Loucy (cell line): Measurements from ENCODE around the gene B4GALNT1.
A peak's percentile ranks its signal among the peaks of the same experiment; 100 is the strongest.

Experiments used
- H2AFZ ChIP-seq: fragments of 200-600 bp; sonication (generic); 2 replicates; pipeline ENCODE4 v1.6.0; 2016; ENCODE audit warnings: antibody characterized with exemption, mild to moderate bottlenecking, low read length, moderate library complexity
- H3F3A ChIP-seq: fragments of 200-600 bp; 2 replicates; pipeline ENCODE4 v1.6.0; 2016; ENCODE audit warnings: antibody characterized with exemption, low read depth, mild to moderate bottlenecking
- H3K27me3 ChIP-seq: fragments of 200-600 bp; sonication (generic); 2 replicates; pipeline ENCODE4 v1.6.1; 2014; ENCODE audit warnings: low read length, mild to moderate bottlenecking; ENCODE audit not compliant: insufficient read depth, poor library complexity, severe bottlenecking
- H3K36me3 ChIP-seq: fragments of 200-600 bp; sonication (generic); 2 replicates; pipeline ENCODE4 v1.6.1; 2016; ENCODE audit warnings: low read length; ENCODE audit not compliant: insufficient read depth
- H3K4me1 ChIP-seq: fragments of 200-600 bp; sonication (generic); 2 replicates; pipeline ENCODE4 v1.5.1; 2014; ENCODE audit warnings: low read length, mild to moderate bottlenecking; ENCODE audit not compliant: insufficient read depth, poor library complexity, severe bottlenecking
- H3K4me2 ChIP-seq: fragments of 200-600 bp; sonication (generic); 2 replicates; pipeline ENCODE4 v1.6.0; 2014; ENCODE audit warnings: antibody characterized with exemption, low read length, low read depth, mild to moderate bottlenecking; ENCODE audit not compliant: poor library complexity, severe bottlenecking
- H3K4me3 ChIP-seq: fragments of 200-600 bp; sonication (generic); 2 replicates; pipeline ENCODE4 v1.5.1; 2014; ENCODE audit warnings: low read length, mild to moderate bottlenecking, mixed read lengths; ENCODE audit not compliant: poor library complexity, severe bottlenecking
- H3K79me2 ChIP-seq: fragments of 200-600 bp; sonication (generic); 2 replicates; pipeline ENCODE4 v1.6.1; 2014; ENCODE audit warnings: low read length; ENCODE audit not compliant: insufficient read depth
- H3K9ac ChIP-seq: fragments of 200-600 bp; sonication (generic); 2 replicates; pipeline ENCODE4 v1.6.0; 2014; ENCODE audit warnings: mild to moderate bottlenecking, low read depth, low read length, moderate library complexity; ENCODE audit not compliant: poor library complexity, severe bottlenecking
- H3K9me2 ChIP-seq: fragments of 200-600 bp; sonication (generic); replicated peaks from 2 replicates; pipeline ENCODE4 v1.6.1; 2016; ENCODE audit warnings: low read depth, low read length, mixed read lengths
- H3K9me3 ChIP-seq: fragments of 200-600 bp; sonication (generic); 2 replicates; pipeline ENCODE4 v1.6.1; 2014; ENCODE audit warnings: mild to moderate bottlenecking, antibody characterized with exemption, low read length, low read depth; ENCODE audit not compliant: insufficient read depth
- H4K20me1 ChIP-seq: fragments of 200-600 bp; sonication (generic); 2 replicates; pipeline ENCODE4 v1.6.0; 2014; ENCODE audit warnings: antibody characterized with exemption, low read length, mild to moderate bottlenecking; ENCODE audit not compliant: insufficient read depth, poor library complexity, severe bottlenecking
- EZH2phosphoT487 ChIP-seq: fragments of 200-600 bp; IDR thresholded peaks from 2 replicates; pipeline ENCODE4 v1.6.1; 2018; ENCODE audit warnings: antibody characterized with exemption, mild to moderate bottlenecking, moderate library complexity, borderline replicate concordance
- TF ChIP-seq, protein P1 (sequence below): fragments of 200-600 bp; sonication (generic); conservative IDR thresholded peaks from 2 replicates; pipeline ENCODE4 v1.5.1; 2014; ENCODE audit warnings: mild to moderate bottlenecking, antibody characterized with exemption, low read length

Gene B4GALNT1

DNA sequence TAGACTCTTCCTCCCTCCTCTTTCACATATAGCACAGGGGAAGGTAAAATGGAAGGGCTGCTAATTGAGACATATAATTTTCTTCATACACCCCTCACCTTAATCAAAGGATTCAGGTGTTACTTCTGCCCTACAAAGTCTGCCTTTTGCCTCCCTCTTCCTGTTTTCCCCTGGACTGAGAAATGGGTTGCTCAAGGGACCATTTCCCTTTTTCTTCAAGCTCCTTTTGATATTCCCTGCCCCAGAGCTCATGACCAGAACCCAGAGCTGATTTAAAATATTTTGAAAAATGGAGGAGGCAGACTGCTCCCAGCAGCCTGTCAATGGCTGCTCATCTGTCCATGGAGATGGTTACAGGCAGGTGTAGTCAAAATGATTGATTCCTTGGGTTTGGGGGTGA, 48.3 kb downstream of the B4GALNT1 start:
- Histone ChIP-seq H3K9ac (no peak overlapping the region), H3K9me2 (no peaks in the 10 kb centered on the region), H3K4me2 (no peak overlapping the region), H3K4me1 (peaks cover 10% of the 10 kb centered on the region), H3K9me3 (no peaks in the 10 kb centered on the region), H3K27me3 (no peaks in the 10 kb centered on the region), H2AFZ (peak overlapping the region; percentile 71; the same call in 1 of the 2 replicates), H3K79me2 (no peaks in the 10 kb centered on the region), H3K36me3 (no peaks in the 10 kb centered on the region), H4K20me1 (no peaks in the 10 kb centered on the region), H3K4me3 (no peak overlapping the region), H3F3A (no peaks in the 10 kb centered on the region)
- TF ChIP-seq EZH2phosphoT487, result no peak
- TF ChIP-seq, protein P1, sequence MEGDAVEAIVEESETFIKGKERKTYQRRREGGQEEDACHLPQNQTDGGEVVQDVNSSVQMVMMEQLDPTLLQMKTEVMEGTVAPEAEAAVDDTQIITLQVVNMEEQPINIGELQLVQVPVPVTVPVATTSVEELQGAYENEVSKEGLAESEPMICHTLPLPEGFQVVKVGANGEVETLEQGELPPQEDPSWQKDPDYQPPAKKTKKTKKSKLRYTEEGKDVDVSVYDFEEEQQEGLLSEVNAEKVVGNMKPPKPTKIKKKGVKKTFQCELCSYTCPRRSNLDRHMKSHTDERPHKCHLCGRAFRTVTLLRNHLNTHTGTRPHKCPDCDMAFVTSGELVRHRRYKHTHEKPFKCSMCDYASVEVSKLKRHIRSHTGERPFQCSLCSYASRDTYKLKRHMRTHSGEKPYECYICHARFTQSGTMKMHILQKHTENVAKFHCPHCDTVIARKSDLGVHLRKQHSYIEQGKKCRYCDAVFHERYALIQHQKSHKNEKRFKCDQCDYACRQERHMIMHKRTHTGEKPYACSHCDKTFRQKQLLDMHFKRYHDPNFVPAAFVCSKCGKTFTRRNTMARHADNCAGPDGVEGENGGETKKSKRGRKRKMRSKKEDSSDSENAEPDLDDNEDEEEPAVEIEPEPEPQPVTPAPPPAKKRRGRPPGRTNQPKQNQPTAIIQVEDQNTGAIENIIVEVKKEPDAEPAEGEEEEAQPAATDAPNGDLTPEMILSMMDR, result no peak

GRCh38 chr12:57584050-57584449, 49.0 kb downstream of the B4GALNT1 start:
- Histone ChIP-seq H4K20me1 (no peaks in the 10 kb centered on the region), H3K79me2 (no peaks in the 10 kb centered on the region), H3K36me3 (no peaks in the 10 kb centered on the region), H3F3A (no peaks in the 10 kb centered on the region), H3K4me2 (no peak overlapping the region), H3K9ac (no peak overlapping the region), H3K27me3 (no peaks in the 10 kb centered on the region), H3K9me2 (no peaks in the 10 kb centered on the region), H3K9me3 (no peaks in the 10 kb centered on the region), H3K4me1 (peaks cover 10% of the 10 kb centered on the region), H2AFZ (peak overlapping the region; percentile 71), H3K4me3 (no peak overlapping the region)
- TF ChIP-seq EZH2phosphoT487, result no peak
- TF ChIP-seq, protein P1, result no peak

GRCh38 chr12:57583008-57583831, 49.8 kb downstream of the B4GALNT1 start:
- H3K9me3 ChIP-seq, result no peaks in the 10 kb centered on the region
- no peak for TF ChIP-seq EZH2phosphoT487
- TF ChIP-seq, protein P1, result peak; percentile 99
- no peaks in the 10 kb centered on the region for H3K9me2 ChIP-seq
- peak overlapping the region; percentile 71 for H2AFZ ChIP-seq
- no peaks in the 10 kb centered on the region for H3K27me3 ChIP-seq
- peak overlapping the region; percentile 35 for H3K4me2 ChIP-seq
- H3K36me3 ChIP-seq, result no peaks in the 10 kb centered on the region
- no peaks in the 10 kb centered on the region for H4K20me1 ChIP-seq
- peak overlapping the region; percentile 7 for H3K9ac ChIP-seq
- no peaks in the 10 kb centered on the region for H3F3A ChIP-seq
- H3K4me1 ChIP-seq, result peaks cover 10% of the 10 kb centered on the region
- H3K79me2 ChIP-seq, result no peaks in the 10 kb centered on the region
- H3K4me3 ChIP-seq, result no peak overlapping the region
